ENCODE results near the gene SRGAP3.
"Not testable (repeated sequence)": the region's sequence is repeated elsewhere in the genome, so short reads cannot be mapped to it uniquely, and the experiment has no call there.

Gene SRGAP3

GRCh38 chr3:9109568-9109914 is 139.9 kb downstream of the SRGAP3 start:
- DNase-seq: no peak

- DNase-seq: no peak
Observed at GRCh38 chr3:9108876-9109567, 140.4 kb downstream of the SRGAP3 start.

GRCh38 chr3:9107738-9108137 is 141.7 kb downstream of the SRGAP3 start:
- DNase-seq: no peak

- no peak for DNase-seq
Observed at GRCh38 chr3:9105421-9105820, 144.0 kb downstream of the SRGAP3 start.

GRCh38 chr3:9104121-9104520 is 145.3 kb downstream of the SRGAP3 start:
- DNase-seq: no peak

- DNase-seq: peak; percentile 6
Observed at GRCh38 chr3:9102240-9102981, 147.0 kb downstream of the SRGAP3 start.

- DNase-seq: no peak
Observed at GRCh38 chr3:9101286-9101685, 148.2 kb downstream of the SRGAP3 start.

- DNase-seq: no peak
Observed at GRCh38 chr3:9100513-9100894, 148.9 kb downstream of the SRGAP3 start.

- no peak for DNase-seq
Observed at GRCh38 chr3:9099702-9100512, 149.5 kb downstream of the SRGAP3 start.

GRCh38 chr3:9098716-9099675 is 150.4 kb downstream of the SRGAP3 start:
- peak; percentile 21 for DNase-seq

GRCh38 chr3:9097495-9097894 is 152.0 kb downstream of the SRGAP3 start:
- no peak for DNase-seq

- no peak for DNase-seq
Observed at GRCh38 chr3:9091486-9092235, 157.8 kb downstream of the SRGAP3 start.

- DNase-seq: peak; percentile 30
Observed at GRCh38 chr3:9088441-9089353, 160.7 kb downstream of the SRGAP3 start.

- DNase-seq: no peak
Observed at GRCh38 chr3:9087831-9088413, 161.5 kb downstream of the SRGAP3 start.

- not testable (repeated sequence) for DNase-seq
Observed at GRCh38 chr3:9085428-9085827, 164.0 kb downstream of the SRGAP3 start.

GRCh38 chr3:9081184-9081818 is 168.1 kb downstream of the SRGAP3 start:
- DNase-seq: no peak

- no peak for DNase-seq
Observed at GRCh38 chr3:9080163-9080562, 169.3 kb downstream of the SRGAP3 start.

GRCh38 chr3:9079676-9080075 is 169.8 kb downstream of the SRGAP3 start:
- no peak for DNase-seq

- DNase-seq: no peak
Observed at GRCh38 chr3:9078561-9079240, 170.7 kb downstream of the SRGAP3 start.
